ENCODE data around the gene POLE. TPM values are rescaled to one million over a fixed set of nuclear protein-coding genes. Genes with fewer than 3 reads are reported as not detected.
A peak's percentile ranks its signal among the peaks of the same experiment; 100 is the strongest.

Gene POLE
- total and polyA plus RNA-seq, 9 of the 15 experiments (the other 6 are each of a cell fraction or from before 2014, with no cell fraction given) = 2.4 to 154 (median 49.6) TPM

DNA sequence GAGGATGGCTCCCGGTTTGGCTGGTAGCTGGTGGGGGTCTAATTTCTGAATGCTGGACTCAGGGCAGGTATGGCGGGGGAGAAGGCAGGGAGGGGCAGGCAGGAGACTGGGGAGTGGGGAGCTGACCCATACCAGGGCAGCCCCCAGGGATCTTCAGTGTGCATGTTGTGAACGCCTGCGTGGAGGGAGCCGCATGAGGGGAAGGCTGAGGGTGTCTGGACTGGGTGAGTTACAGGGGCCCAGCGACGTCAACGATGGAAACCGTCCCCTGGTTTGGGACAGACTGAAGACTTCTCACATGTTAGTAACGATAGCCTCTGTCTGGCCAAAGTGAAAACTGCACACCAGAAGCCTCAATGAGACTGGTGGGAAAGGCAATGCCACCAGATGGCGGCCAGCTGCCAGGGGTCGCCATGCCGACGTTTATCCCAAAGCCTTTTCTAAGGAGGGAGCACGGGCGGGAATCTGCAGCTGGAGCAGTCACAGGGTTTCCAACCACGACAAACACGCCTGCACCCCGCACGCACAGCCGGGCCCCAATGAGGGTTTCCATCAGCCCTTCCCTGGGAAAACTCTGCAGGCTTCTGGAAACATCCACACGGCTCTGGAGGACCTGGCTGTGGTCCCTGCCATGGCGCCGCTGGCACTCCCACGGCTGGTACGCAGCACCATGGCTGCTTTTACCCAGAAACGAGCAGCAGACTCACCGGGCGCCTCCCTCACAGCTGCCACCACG lies 37.5 kb upstream of the POLE start (continued):
- TF ChIP-seq, protein P1, sequence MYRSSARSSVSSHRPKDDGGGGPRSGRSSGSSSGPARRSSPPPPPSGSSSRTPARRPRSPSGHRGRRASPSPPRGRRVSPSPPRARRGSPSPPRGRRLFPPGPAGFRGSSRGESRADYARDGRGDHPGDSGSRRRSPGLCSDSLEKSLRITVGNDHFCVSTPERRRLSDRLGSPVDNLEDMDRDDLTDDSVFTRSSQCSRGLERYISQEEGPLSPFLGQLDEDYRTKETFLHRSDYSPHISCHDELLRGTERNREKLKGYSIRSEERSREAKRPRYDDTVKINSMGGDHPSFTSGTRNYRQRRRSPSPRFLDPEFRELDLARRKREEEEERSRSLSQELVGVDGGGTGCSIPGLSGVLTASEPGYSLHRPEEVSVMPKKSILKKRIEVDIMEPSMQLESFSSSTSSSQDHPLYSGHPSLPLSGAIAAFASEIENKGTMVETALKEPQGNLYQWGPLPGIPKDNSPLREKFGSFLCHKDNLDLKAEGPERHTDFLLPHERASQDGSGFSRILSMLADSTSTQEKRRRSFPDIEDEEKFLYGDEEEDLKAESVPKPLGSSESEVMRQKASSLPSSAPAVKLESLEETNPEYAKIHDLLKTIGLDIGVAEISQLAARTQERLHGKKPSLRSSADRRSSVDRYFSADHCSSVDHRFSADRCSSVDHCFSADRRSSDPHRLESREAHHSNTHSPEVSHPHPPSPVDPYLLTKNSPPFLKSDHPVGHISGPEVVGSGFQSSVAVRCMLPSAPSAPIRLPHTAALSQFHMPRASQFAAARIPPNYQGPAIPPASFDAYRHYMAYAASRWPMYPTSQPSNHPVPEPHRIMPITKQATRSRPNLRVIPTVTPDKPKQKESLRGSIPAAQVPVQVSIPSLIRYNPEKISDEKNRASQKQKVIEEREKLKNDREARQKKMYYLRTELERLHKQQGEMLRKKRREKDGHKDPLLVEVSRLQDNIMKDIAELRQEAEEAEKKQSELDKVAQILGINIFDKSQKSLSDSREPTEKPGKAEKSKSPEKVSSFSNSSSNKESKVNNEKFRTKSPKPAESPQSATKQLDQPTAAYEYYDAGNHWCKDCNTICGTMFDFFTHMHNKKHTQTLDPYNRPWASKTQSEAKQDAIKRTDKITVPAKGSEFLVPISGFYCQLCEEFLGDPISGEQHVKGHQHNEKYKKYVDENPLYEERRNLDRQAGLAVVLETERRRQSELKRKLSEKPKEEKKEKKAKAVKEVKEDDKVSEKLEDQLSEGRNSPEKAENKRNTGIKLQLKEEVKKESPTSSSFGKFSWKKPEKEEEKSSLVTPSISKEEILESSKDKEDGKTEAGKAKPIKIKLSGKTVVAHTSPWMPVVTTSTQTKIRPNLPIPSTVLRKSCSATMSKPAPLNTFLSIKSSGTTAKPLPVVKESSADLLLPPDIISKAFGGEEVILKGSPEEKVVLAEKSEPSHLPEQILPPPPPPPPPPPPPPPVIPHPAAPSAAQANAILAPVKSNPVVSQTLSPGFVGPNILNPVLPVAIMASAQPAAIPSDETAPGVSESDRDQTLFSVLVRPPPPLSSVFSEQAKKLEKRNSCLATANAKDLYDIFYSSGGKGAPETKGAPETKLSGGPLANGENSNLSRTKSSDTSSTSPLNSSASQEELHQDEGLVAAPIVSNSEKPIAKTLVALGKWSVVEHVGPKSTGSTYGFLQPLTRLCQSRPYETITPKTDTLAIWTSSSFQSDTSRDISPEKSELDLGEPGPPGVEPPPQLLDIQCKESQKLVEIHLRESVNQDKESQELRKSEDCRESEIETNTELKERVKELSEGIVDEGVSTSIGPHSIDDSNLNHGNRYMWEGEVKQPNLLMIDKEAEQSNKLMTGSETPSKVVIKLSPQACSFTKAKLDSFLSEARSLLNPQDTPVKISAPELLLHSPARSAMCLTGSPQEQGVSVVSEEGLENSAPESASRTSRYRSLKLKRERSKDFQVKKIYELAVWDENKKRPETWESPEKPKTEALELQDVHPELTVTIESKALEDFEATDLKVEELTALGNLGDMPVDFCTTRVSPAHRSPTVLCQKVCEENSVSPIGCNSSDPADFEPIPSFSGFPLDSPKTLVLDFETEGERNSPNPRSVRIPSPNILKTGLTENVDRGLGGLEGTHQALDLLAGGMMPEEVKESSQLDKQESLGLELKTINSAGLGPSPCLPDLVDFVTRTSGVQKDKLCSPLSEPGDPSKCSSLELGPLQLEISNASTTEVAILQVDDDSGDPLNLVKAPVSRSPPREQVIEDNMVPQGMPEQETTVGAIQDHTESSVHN (IDR thresholded peaks at IDR 0.05; ENCODE audit: borderline replicate concordance in 1 of 2, low read depth in 1 of 2) = no peak
- TF ChIP-seq, protein P2, sequence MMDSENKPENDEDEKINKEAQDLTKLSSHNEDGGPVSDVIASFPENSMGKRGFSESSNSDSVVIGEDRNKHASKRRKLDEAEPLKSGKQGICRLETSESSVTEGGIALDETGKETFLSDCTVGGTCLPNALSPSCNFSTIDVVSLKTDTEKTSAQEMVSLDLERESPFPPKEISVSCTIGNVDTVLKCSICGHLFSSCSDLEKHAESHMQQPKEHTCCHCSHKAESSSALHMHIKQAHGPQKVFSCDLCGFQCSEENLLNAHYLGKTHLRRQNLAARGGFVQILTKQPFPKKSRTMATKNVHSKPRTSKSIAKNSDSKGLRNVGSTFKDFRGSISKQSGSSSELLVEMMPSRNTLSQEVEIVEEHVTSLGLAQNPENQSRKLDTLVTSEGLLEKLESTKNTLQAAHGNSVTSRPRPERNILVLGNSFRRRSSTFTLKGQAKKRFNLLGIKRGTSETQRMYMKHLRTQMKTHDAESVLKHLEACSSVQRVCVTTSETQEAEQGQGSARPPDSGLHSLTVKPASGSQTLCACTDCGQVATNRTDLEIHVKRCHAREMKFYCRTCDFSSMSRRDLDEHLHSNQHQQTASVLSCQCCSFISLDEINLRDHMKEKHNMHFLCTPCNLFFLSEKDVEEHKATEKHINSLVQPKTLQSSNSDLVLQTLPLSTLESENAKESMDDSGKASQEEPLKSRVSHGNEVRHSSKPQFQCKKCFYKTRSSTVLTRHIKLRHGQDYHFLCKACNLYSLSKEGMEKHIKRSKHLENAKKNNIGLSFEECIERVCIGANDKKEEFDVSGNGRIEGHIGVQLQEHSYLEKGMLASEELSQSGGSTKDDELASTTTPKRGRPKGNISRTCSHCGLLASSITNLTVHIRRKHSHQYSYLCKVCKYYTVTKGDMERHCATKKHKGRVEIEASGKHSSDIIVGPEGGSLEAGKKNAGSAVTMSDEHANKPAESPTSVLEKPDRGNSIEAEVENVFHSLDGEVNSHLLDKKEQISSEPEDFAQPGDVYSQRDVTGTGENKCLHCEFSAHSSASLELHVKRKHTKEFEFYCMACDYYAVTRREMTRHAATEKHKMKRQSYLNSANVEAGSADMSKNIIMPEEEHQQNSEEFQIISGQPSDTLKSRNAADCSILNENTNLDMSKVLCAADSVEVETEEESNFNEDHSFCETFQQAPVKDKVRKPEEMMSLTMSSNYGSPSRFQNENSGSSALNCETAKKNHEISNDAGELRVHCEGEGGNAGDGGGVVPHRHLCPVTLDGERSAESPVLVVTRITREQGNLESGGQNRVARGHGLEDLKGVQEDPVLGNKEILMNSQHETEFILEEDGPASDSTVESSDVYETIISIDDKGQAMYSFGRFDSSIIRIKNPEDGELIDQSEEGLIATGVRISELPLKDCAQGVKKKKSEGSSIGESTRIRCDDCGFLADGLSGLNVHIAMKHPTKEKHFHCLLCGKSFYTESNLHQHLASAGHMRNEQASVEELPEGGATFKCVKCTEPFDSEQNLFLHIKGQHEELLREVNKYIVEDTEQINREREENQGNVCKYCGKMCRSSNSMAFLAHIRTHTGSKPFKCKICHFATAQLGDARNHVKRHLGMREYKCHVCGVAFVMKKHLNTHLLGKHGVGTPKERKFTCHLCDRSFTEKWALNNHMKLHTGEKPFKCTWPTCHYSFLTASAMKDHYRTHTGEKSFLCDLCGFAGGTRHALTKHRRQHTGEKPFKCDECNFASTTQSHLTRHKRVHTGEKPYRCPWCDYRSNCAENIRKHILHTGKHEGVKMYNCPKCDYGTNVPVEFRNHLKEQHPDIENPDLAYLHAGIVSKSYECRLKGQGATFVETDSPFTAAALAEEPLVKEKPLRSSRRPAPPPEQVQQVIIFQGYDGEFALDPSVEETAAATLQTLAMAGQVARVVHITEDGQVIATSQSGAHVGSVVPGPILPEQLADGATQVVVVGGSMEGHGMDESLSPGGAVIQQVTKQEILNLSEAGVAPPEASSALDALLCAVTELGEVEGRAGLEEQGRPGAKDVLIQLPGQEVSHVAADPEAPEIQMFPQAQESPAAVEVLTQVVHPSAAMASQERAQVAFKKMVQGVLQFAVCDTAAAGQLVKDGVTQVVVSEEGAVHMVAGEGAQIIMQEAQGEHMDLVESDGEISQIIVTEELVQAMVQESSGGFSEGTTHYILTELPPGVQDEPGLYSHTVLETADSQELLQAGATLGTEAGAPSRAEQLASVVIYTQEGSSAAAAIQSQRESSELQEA (IDR thresholded peaks at IDR 0.05; ENCODE audit: low read depth) = no peak
- TF ChIP-seq, protein P3, sequence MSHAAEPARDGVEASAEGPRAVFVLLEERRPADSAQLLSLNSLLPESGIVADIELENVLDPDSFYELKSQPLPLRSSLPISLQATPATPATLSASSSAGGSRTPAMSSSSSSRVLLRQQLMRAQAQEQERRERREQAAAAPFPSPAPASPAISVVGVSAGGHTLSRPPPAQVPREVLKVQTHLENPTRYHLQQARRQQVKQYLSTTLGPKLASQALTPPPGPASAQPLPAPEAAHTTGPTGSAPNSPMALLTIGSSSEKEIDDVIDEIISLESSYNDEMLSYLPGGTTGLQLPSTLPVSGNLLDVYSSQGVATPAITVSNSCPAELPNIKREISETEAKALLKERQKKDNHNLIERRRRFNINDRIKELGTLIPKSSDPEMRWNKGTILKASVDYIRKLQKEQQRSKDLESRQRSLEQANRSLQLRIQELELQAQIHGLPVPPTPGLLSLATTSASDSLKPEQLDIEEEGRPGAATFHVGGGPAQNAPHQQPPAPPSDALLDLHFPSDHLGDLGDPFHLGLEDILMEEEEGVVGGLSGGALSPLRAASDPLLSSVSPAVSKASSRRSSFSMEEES (CRISPR knock-in tag; IDR thresholded peaks at IDR 0.05) = no peak
- TF ChIP-seq TARDBP (IDR thresholded peaks at IDR 0.05) = no peak
- TF ChIP-seq POLR2G (IDR thresholded peaks at IDR 0.05; ENCODE audit: low read depth, low read length) = peak; percentile 59
- no peak for TF ChIP-seq RFX1 (IDR thresholded peaks at IDR 0.05)
- no peak for TF ChIP-seq FOXA3 (CRISPR knock-in tag; conservative IDR thresholded peaks at IDR 0.05 in 1 of 2, IDR thresholded peaks at IDR 0.05 in 1 of 2)
- no peak for TF ChIP-seq ZZZ3 (IDR thresholded peaks at IDR 0.05)
